Keratinocyte (primary cell): ENCODE measurements around the gene VRTN. TPM values are rescaled to one million over a fixed set of nuclear protein-coding genes. Genes with fewer than 3 reads are reported as not detected.

ENCODE experiments used
- DNase-seq: peaks from one replicate; pipeline ENCODE4 v3.0.0-alpha.2; 2011; ENCODE audit warnings: low read depth, missing footprints, low spot score
- FAIRE-seq: peaks from 2 replicates; lab custom pipeline; 2011; peaks lifted over from hg19 to GRCh38; lab: Jason Lieb, UNC
- H2AFZ ChIP-seq: 2 replicates; pipeline ENCODE4 v1.6.0; 2012; ENCODE audit warnings: low read length, control low read depth, inconsistent platforms; ENCODE audit not compliant: control insufficient read depth
- H3K27ac ChIP-seq: 2 replicates; pipeline ENCODE4 v1.5.1; 2011; ENCODE audit warnings: low read length; ENCODE audit not compliant: control insufficient read depth, insufficient read depth
- H3K27me3 ChIP-seq: 3 replicates; pipeline ENCODE4 v1.6.0; 2011; ENCODE audit warnings: low read length; ENCODE audit not compliant: control insufficient read depth, insufficient read depth; ENCODE audit errors: extremely low read depth
- H3K36me3 ChIP-seq, 2 experiments: 2 replicates in 1 of 2; 3 replicates in 1 of 2; pipeline ENCODE4 v1.5.1; 2011; ENCODE audit warnings: low read length in 2 of 2, mild to moderate bottlenecking in 1 of 2; ENCODE audit not compliant: control insufficient read depth in 2 of 2, insufficient read depth in 2 of 2; ENCODE audit errors: extremely low read depth in 1 of 2
- H3K4me1 ChIP-seq: 3 replicates; pipeline ENCODE4 v1.5.1; 2011; ENCODE audit warnings: low read length; ENCODE audit not compliant: control insufficient read depth, insufficient read depth; ENCODE audit errors: extremely low read depth
- H3K4me2 ChIP-seq: 3 replicates; pipeline ENCODE4 v1.6.0; 2011; ENCODE audit warnings: low read depth, low read length; ENCODE audit not compliant: control insufficient read depth, insufficient read depth; ENCODE audit errors: extremely low read depth
- H3K4me3 ChIP-seq, 3 experiments: fragments of 200-600 bp in 1 of 3; sonication (generic) in 1 of 3; 2 replicates in 2 of 3; 3 replicates in 1 of 3; pipeline ENCODE4 v1.5.1; 2011 to 2016; ENCODE audit warnings: low read length in 3 of 3, mild to moderate bottlenecking in 3 of 3, control low read depth in 2 of 3, inconsistent platforms in 1 of 3, low read depth in 1 of 3, mixed read lengths in 1 of 3, mixed run types in 1 of 3, moderate library complexity in 1 of 3; ENCODE audit not compliant: control insufficient read depth in 2 of 3, insufficient read depth in 2 of 3; ENCODE audit errors: extremely low read depth in 1 of 3
- H3K79me2 ChIP-seq: 2 replicates; pipeline ENCODE4 v1.6.0; 2012; ENCODE audit warnings: low read length; ENCODE audit not compliant: control insufficient read depth, insufficient read depth
- H3K9ac ChIP-seq: 3 replicates; pipeline ENCODE4 v1.6.0; 2011; ENCODE audit warnings: low read length; ENCODE audit not compliant: control insufficient read depth, insufficient read depth; ENCODE audit errors: extremely low read depth
- H3K9me1 ChIP-seq: 3 replicates; pipeline ENCODE4 v1.6.0; 2011; ENCODE audit warnings: low read length; ENCODE audit not compliant: control insufficient read depth, insufficient read depth; ENCODE audit errors: extremely low read depth
- H3K9me3 ChIP-seq: 2 replicates; pipeline ENCODE4 v1.5.1; 2012; ENCODE audit warnings: low read depth, low read length; ENCODE audit not compliant: control insufficient read depth
- H4K20me1 ChIP-seq: 3 replicates; pipeline ENCODE4 v1.6.0; 2011; ENCODE audit warnings: low read length; ENCODE audit not compliant: control insufficient read depth, insufficient read depth; ENCODE audit errors: extremely low read depth
- CTCF ChIP-seq, 3 experiments: IDR thresholded peaks in 1 of 3; conservative IDR thresholded peaks in 1 of 3; optimal IDR thresholded peaks in 1 of 3; 2 replicates in 2 of 3; 3 replicates in 1 of 3; pipeline versions ENCODE3 to v1.5.1; 2011; ENCODE audit warnings: low read length in 3 of 3, mild to moderate bottlenecking in 3 of 3, moderate library complexity in 2 of 3, control low read depth in 1 of 3, inconsistent platforms in 1 of 3; ENCODE audit not compliant: insufficient read depth in 2 of 3; ENCODE audit errors: extremely low read depth in 1 of 3
- EZH2 ChIP-seq: IDR thresholded peaks from one replicate; pipeline ENCODE4 v1.6.1; 2012; ENCODE audit warnings: inconsistent platforms, mild to moderate bottlenecking, low read length, moderate library complexity
- dilution Hi-C: fragments of 300-500 bp; cut with MboI; formaldehyde crosslinking; loops from one replicate; pipeline ENCODE4 v1.7.0; 2020; ENCODE audit warnings: low sequenced_read_pairs; ENCODE audit not compliant: extremely low pct_ligation_motif_present
- polyA plus RNA-seq, 5 experiments: library from polyadenylated mRNA; depleted of rRNA in 3 of 5; stranded (reverse) in 3 of 5; stranded (forward) in 1 of 5; unstranded in 1 of 5; fragments of >200 nt; gene quantifications; 1 replicate in 1 of 5; 2 replicates in 3 of 5; 3 replicates in 1 of 5; pipeline versions ENCODE4 v1.2.1 to v1.2.3, GENCODE V29; 2011 to 2012; ENCODE audit warnings: missing spikeins in 2 of 5, low read depth in 1 of 5, low replicate concordance in 1 of 5

The VRTN gene
- polyA plus RNA-seq, 1 donor (not counting 4 experiments of a cell fraction or from before 2014, with no cell fraction given): not detected

- Histone ChIP-seq H3K36me3 (no peaks in the 10 kb centered on the region), H3K4me3 (no peak overlapping the region), H3K9ac (no peak overlapping the region), H3K27me3 (no peaks in the 10 kb centered on the region), H3K79me2 (no peaks in the 10 kb centered on the region), H3K9me3 (no peaks in the 10 kb centered on the region), H3K27ac (no peak overlapping the region), H4K20me1 (no peaks in the 10 kb centered on the region), H3K9me1 (no peaks in the 10 kb centered on the region), H3K4me1 (no peaks in the 10 kb centered on the region), H2AFZ (no peak overlapping the region), H3K4me2 (no peak overlapping the region)
- no peak for TF ChIP-seq EZH2
- no peak for TF ChIP-seq CTCF (optimal IDR thresholded peaks at IDR 0.05 in 1 of 3, IDR thresholded peaks at IDR 0.05 in 1 of 3, conservative IDR thresholded peaks at IDR 0.05 in 1 of 3; ENCODE audit: extremely low read depth in 1 of 3, insufficient read depth in 2 of 3, low read length in 3 of 3)
- FAIRE-seq (no peak), DNase-seq (no peak)
- dilution Hi-C loops: no loop called here
Observed at GRCh38 chr14:74309125-74310022, 38.9 kb upstream of the VRTN start.

GRCh38 chr14:74312161-74312560 lies 36.1 kb upstream of the VRTN start:
- DNase-seq (no peak), FAIRE-seq (no peak)
- Histone ChIP-seq H3K4me2 (no peak overlapping the region), H2AFZ (no peak overlapping the region), H3K9ac (no peak overlapping the region), H3K79me2 (no peaks in the 10 kb centered on the region), H3K4me1 (no peaks in the 10 kb centered on the region), H3K27me3 (no peaks in the 10 kb centered on the region), H3K9me1 (no peaks in the 10 kb centered on the region), H3K36me3 (no peaks in the 10 kb centered on the region), H3K27ac (no peak overlapping the region), H3K9me3 (no peaks in the 10 kb centered on the region), H4K20me1 (no peaks in the 10 kb centered on the region), H3K4me3 (no peak overlapping the region)
- dilution Hi-C loops: no loop called here
- no peak for TF ChIP-seq EZH2
- TF ChIP-seq CTCF (optimal IDR thresholded peaks at IDR 0.05 in 1 of 3, IDR thresholded peaks at IDR 0.05 in 1 of 3, conservative IDR thresholded peaks at IDR 0.05 in 1 of 3; ENCODE audit: extremely low read depth in 1 of 3, insufficient read depth in 2 of 3, low read length in 3 of 3): no peak
